SK-N-SH treated with all-trans-retinoic acid at 6 μM for 48 hours (cell line): ENCODE measurements around the gene FREM3.

Experiments
- ARNTL ChIP-seq: fragments of 450-650 bp; formaldehyde crosslinking; IDR thresholded peaks from 2 replicates; pipeline ENCODE4 v1.5.0; 2020; ENCODE audit warnings: low read depth, mild to moderate bottlenecking, moderate library complexity, borderline replicate concordance
- CSDC2 ChIP-seq: fragments of 250-450 bp; sonication (Bioruptor Pico); IDR thresholded peaks from 2 replicates; pipeline ENCODE4 v1.5.0; 2020; ENCODE audit warnings: mild to moderate bottlenecking, moderate library complexity
- POU6F1 ChIP-seq: fragments of 250-450 bp; sonication (Bioruptor Pico); IDR thresholded peaks from 2 replicates; pipeline ENCODE4 v1.8.0; 2021; ENCODE audit warnings: low read depth, mild to moderate bottlenecking, moderate library complexity, borderline replicate concordance

DNA sequence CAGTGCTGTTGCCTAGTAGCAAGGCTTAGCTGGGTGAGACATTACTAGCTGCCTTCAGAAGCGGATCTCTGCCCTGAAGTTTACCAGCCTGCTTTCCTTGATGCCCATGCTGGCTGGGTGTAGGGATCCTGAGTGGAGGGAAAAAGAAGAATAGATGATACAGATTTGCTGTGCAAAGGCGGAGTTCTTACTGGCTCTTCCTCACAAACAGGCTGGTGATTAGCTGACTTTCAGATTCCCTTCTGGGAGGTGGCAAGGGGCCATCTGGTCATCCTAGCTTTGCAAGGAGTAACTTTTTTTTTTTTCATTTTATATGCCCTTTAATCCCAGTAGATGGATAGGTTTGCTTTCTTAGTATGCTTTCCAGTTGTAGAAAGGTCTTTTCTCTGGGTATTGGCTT lies 142.2 kb downstream of the FREM3 start:
- no peak for TF ChIP-seq ARNTL
- no peak for TF ChIP-seq POU6F1
- TF ChIP-seq CSDC2, result no peak
